HG03159 (cell line): Measurements from ENCODE around the gene PLBD2.

ENCODE experiments used
- ATAC-seq: cut with Tn5 transposase; IDR thresholded peaks from one replicate; pipeline ENCODE4 v1.9.1; 2021; ENCODE audit warnings: mild to moderate bottlenecking, moderate library complexity; ENCODE audit not compliant: unreplicated experiment

The PLBD2 gene

GRCh38 chr12:113368331-113368730, 9.9 kb downstream of the PLBD2 start:
- ATAC-seq, result no peak

GRCh38 chr12:113369391-113369985, 11.1 kb downstream of the PLBD2 start:
- no peak for ATAC-seq

GRCh38 chr12:113370923-113371682, 12.7 kb downstream of the PLBD2 start:
- no peak for ATAC-seq

GRCh38 chr12:113371808-113372207, 13.4 kb downstream of the PLBD2 start:
- ATAC-seq, result no peak

DNA sequence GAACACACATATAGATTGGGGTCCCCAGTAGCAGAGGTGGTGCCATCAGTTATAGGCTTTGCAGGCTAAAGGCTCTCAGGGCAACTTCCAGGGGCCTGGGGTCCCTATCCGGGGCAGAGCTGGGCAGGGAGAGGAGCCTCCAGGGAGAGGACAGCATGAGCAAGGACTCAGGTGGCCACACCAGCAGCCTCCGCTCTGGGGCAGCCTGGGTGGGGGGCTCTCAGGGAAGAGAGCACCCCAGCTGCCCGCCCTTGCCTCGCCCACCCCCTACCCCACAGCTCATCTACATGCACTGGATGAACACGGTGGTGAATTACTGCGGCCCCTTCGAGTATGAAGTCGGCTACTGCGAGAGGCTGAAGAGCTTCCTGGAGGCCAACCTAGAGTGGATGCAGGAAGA, 14.0 kb downstream of the PLBD2 start:
- no peak for ATAC-seq

- no peak for ATAC-seq
These were observed 15.1 kb downstream of the PLBD2 start for GRCh38 chr12:113373440-113373839.

DNA sequence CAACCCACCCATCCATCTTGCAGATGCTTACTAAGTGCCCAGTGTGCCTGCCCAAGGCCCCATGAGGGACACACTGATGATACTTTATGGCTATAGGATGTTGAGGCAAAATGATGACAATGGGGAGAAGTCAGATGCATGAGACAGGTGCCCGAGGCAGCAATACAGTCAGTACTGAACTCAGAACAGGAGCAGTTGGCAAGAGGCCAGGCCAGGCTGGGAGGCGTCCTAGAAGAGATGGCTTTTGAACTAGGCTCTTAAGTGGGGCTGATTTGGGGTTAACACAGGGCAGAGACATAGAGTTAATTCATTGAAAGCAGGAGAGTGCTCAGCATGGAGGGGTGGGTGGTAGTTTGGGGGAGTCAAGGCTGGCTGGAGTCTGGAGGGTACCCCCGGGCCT, 15.6 kb downstream of the PLBD2 start:
- no peak for ATAC-seq

- no peak for ATAC-seq
These were observed 16.5 kb downstream of the PLBD2 start for GRCh38 chr12:113374823-113375428.

DNA sequence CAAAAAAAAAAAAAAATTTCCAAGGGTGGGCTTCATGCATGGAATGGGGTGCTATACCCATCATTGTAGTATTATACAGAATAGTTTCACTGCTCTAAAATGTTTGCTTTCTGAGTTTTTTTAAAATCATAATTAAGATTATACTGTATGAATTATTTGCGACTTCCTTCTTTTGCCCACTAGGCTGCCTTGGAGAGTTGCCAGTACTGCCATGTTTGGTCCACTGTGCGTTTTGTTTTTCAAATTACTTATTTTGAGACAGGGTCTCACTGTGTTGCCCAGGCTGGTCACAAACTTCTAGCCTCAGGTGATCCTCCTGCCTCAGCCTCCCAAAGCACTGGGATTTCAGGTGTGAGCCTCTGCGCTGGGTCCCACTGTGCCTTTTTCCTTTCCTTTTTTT, 19.9 kb downstream of the PLBD2 start:
- ATAC-seq, result no peak

GRCh38 chr12:113381220-113381619, 22.8 kb downstream of the PLBD2 start:
- no peak for ATAC-seq

DNA sequence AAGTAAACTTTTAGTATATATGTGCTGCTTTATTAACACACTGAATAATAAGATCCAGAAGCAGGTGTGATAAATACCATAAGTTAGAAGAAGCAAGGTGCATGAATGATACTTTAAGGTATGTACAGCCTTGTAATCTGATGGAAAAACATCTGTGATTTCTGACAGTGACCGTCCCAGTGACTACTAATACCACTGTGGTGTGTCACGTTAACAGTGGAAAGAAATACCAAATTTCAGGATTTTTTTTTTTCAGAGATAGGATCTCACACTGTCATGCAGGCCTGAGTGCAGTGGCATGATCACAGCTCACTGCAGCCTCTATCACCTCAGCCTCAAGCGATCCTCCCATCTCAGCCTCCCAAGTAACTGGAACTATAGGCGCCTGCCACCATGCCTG, 23.8 kb downstream of the PLBD2 start:
- ATAC-seq, result no peak

DNA sequence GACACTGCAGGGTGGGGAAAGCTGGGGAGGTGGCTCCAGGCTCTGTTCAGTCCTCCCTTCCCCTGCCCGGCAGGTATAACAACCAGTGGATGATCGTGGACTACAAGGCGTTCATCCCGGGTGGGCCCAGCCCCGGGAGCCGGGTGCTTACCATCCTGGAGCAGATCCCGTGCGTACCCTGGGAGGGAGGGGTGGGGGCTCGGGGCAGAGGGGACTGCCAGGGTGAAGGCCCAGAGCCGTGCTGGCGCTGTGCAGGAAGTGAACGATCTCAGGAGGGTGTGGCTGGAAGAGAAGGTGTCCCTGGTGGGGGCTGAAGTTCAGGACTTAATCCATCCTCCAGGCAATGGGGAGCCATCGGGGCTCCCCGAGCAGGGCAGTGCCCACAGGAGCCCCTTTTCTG, 26.4 kb downstream of the PLBD2 start:
- ATAC-seq, result no peak

GRCh38 chr12:113385282-113385882, 27.0 kb downstream of the PLBD2 start:
- ATAC-seq, result no peak

GRCh38 chr12:113386866-113387566, 28.6 kb downstream of the PLBD2 start:
- no peak for ATAC-seq

DNA sequence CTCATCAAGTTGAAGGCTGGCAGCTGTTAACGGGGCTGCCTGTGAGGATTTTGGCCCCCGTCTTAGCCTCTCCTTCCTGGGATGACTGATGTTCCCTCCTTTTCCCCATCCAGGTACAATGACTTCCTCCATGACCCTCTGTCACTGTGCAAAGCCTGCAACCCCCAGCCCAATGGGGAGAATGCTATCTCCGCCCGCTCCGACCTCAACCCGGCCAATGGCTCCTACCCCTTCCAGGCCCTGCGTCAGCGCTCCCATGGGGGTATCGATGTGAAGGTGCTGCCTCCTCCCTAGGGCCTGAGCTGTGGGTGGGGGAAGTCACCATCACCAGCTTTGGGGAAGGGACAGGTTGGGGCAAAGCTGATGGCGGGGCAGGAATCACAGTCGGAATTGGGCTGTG, 29.2 kb downstream of the PLBD2 start:
- no peak for ATAC-seq

DNA sequence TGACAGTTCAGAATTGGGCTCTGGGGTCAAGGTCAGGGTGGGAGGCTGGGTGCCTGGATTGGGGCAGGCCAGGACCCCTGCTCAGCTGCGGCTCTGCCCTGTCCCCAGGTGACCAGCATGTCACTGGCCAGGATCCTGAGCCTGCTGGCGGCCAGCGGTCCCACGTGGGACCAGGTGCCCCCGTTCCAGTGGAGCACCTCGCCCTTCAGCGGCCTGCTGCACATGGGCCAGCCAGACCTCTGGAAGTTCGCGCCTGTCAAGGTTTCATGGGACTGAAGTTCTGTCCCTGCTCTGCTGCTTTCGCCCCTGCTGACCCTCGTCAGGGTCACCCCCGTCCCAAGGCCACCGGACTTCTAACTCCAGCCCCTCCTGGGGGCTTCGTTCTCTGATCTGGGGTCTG, 30.0 kb downstream of the PLBD2 start:
- ATAC-seq, result no peak

DNA sequence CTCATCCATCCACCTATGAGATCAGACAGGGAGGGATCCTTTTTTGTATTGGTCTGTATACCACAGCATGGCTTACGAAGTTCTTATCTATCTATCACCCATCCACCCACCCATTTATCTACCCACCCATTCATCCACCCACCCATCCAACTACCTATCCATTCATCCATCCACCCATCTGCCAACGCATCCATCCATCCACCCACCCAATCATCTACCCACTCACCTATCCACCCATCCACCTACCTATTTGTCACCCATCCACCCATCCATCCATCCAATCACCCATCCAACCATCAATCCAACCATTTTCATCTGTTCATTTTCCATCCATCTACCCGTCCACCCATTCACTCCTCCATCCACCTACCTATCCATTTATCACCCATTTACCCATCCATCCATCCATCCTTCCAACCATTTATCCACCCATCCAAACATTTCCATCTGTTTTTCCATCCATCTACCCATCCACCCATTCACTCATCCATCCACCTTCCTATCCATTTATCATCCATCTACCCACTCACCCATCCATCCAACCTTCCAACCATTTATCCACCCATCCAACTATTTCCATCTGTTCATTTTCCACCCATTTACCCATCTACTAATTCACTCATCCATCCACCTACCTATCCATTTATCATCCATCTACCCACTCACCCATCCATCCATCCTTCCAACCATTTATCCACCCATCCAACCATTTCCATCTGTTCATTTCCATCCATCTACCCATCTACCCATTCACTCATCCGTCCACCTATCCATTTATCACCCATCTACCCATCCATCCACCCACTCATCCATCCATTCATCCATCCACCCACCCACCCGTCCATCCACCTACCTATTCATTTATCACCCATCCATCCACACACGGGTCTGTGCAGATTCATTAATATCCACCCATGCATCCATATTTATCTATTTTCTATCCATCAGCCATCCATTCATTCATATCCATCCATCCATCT, 32.0 kb downstream of the PLBD2 start:
- no peak for ATAC-seq

DNA sequence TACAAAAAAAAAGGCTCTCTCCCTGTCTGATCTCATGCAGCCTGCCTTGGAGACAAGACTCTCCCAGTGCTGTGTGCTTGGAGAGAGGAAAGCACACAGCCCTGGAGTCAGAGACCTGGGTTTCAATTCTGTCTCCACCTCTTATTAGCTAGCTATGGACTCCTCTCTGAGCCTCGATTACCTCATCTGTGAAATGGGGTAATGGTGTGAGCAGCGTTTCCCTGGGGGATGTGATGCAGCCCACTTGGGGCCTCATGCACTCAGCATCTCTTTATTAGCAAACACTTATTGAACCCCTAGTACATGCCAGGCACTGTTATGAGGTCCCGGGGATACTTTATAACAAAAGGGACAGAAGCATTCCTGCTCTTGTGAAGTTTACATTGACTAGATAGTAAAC, 32.8 kb downstream of the PLBD2 start:
- ATAC-seq, result no peak

DNA sequence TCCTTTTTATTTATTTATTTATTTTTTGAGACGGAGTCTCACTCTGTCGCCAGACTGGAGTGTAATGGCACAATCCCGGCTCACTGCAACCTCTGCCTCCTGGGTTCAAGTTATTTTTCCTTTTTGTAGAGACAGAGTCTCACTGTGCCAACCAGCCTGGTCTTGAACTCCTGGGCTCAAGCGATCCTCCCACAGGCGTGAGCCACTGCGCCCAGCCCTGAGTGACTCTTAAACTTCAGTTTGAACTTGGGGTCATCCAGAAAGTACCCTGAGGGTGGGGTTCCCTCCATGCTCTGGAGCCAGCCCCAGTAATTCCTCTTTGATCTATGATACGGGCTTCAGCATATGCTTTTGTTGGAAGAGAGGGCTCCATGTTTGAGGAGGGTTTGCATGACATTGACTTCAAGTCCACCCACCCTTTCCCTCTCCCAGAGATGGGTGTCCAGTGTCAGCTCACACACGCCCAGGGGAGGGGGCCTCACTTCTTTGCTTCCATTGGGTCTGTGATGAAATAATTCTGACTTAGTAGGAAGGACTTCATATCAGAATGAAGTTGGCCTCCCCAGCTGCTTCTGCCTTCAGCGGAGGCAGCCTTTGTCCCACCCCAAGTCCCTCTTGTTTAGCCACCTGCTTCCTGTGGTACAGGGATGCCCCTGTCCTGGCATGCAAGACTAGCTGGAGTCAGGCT, 33.4 kb downstream of the PLBD2 start:
- ATAC-seq, result no peak

DNA sequence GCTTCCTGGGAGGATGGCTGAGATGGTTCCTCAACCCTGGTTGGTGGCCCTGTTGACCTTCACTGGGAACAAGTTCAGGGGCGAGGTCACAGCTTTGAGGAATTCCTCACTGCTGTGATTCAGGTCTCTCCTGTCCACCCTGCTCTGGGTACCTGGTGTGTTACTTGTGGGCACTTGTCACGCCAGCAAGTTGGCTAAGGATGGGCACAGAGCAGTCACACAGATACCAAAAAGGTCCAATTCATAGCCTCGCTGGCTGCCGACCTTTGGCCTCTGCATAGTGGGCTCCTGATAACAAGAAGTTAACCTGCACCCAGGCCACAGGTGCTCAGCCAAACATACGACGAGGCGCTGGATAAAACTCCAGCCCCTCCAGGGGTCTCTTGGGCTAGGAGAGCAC, 34.1 kb downstream of the PLBD2 start:
- ATAC-seq, result no peak
